Measurements from ENCODE around the gene LCE6A. TPM values are rescaled to one million over a fixed set of nuclear protein-coding genes. Genes with fewer than 3 reads are reported as not detected.

The LCE6A gene
- total RNA-seq, 2 donors from 2014 or later: not detected

GRCh38 chr1:152884966-152885624 lies 42.4 kb downstream of the LCE6A start:
- Histone ChIP-seq H3K9me3 (no peaks in the 10 kb centered on the region), H3K4me1 (replicated peaks) (no peaks in the 10 kb centered on the region), H3K27me3 (replicated peaks; ENCODE audit: insufficient read depth) (no peaks in the 10 kb centered on the region), H3K36me3 (no peaks in the 10 kb centered on the region), H3K27ac (no peak overlapping the region), H3K4me3 (no peak overlapping the region)
- intact Hi-C loops (cut with DNase I): no loop called here
- TF ChIP-seq CTCF (IDR thresholded peaks at IDR 0.05): no peak
- no peak for TF ChIP-seq POLR2A (IDR thresholded peaks at IDR 0.05)
- no peak for TF ChIP-seq POLR2AphosphoS5 (IDR thresholded peaks at IDR 0.05)
- 59% methylated on average over 4 of the region's 4 CpGs for WGBS
- no peak for DNase-seq (ENCODE audit: low spot score)

GRCh38 chr1:152886085-152886484 lies 43.4 kb downstream of the LCE6A start:
- no peak for DNase-seq (ENCODE audit: low spot score)
- Histone ChIP-seq H3K4me3 (no peak overlapping the region), H3K36me3 (no peaks in the 10 kb centered on the region), H3K4me1 (replicated peaks) (no peaks in the 10 kb centered on the region), H3K27me3 (replicated peaks; ENCODE audit: insufficient read depth) (no peaks in the 10 kb centered on the region), H3K27ac (no peak overlapping the region), H3K9me3 (no peaks in the 10 kb centered on the region)
- TF ChIP-seq CTCF (IDR thresholded peaks at IDR 0.05) (no peak), POLR2AphosphoS5 (IDR thresholded peaks at IDR 0.05) (no peak), POLR2A (IDR thresholded peaks at IDR 0.05) (no peak)
- intact Hi-C loops (cut with DNase I): no loop called here
- 24% methylated on average over 3 of the region's 3 CpGs for WGBS

- Histone ChIP-seq H3K9me3 (no peaks in the 10 kb centered on the region), H3K36me3 (no peaks in the 10 kb centered on the region), H3K27me3 (replicated peaks; ENCODE audit: insufficient read depth) (no peaks in the 10 kb centered on the region), H3K27ac (no peak overlapping the region), H3K4me3 (no peak overlapping the region), H3K4me1 (replicated peaks) (no peaks in the 10 kb centered on the region)
- no peak for DNase-seq (ENCODE audit: low spot score)
- TF ChIP-seq POLR2AphosphoS5 (IDR thresholded peaks at IDR 0.05) (no peak), POLR2A (IDR thresholded peaks at IDR 0.05) (no peak), CTCF (IDR thresholded peaks at IDR 0.05) (no peak)
- intact Hi-C loops (cut with DNase I): no loop called here
- WGBS: 63% methylated on average over 8 of the region's 8 CpGs
Observed at GRCh38 chr1:152886758-152887409, 44.2 kb downstream of the LCE6A start.

- no peaks in the 10 kb centered on the region for H3K27me3 ChIP-seq (replicated peaks; ENCODE audit: insufficient read depth)
- TF ChIP-seq POLR2AphosphoS5 (IDR thresholded peaks at IDR 0.05) (no peak), CTCF (IDR thresholded peaks at IDR 0.05) (no peak), POLR2A (IDR thresholded peaks at IDR 0.05) (no peak)
- no peak for DNase-seq (ENCODE audit: low spot score)
- WGBS: 60% methylated on average over 1 of the region's 1 CpG
- intact Hi-C loops (cut with DNase I): no loop called here
- H3K4me1 ChIP-seq (replicated peaks): no peaks in the 10 kb centered on the region
- H3K36me3 ChIP-seq: no peaks in the 10 kb centered on the region
- H3K9me3 ChIP-seq: no peaks in the 10 kb centered on the region
- no peak overlapping the region for H3K27ac ChIP-seq
- H3K4me3 ChIP-seq: no peak overlapping the region
Observed at GRCh38 chr1:152888126-152888525, 45.5 kb downstream of the LCE6A start.

Other genes with a start within 250 kb of the LCE6A start
- gene LCE3C, start 242.6 kb upstream of the LCE6A start, total RNA-seq: not detected
- not detected for gene LCE3B, start 229.0 kb upstream of the LCE6A start, total RNA-seq
- not detected for gene LCE3A, start 219.8 kb upstream of the LCE6A start, total RNA-seq
- gene LCE2D, start 179.5 kb upstream of the LCE6A start, total RNA-seq: not detected
- gene LCE2C, start 167.6 kb upstream of the LCE6A start, total RNA-seq: 1 to 10 TPM in 1 of 2 donors, not detected in 1; 1.8 TPM
- gene LCE2B, start 156.7 kb upstream of the LCE6A start, total RNA-seq: 1 to 10 TPM in 1 of 2 donors, not detected in 1; 3.2 TPM
- not detected for gene LCE2A, start 144.5 kb upstream of the LCE6A start, total RNA-seq
- gene LCE4A, start 134.7 kb upstream of the LCE6A start, total RNA-seq: not detected
- gene KPRP, start 84.8 kb upstream of the LCE6A start, total RNA-seq: under 1 TPM in 1 of 2 donors, not detected in 1; 0.57 TPM
- gene LCE1F, start 67.7 kb upstream of the LCE6A start, total RNA-seq: not detected
- not detected for gene LCE1E, start 56.6 kb upstream of the LCE6A start, total RNA-seq
- not detected for gene LCE1D, start 46.1 kb upstream of the LCE6A start, total RNA-seq
- 1 to 10 TPM in 1 of 2 donors, not detected in 1; 8.6 TPM for gene LCE1C, start 36.2 kb upstream of the LCE6A start, total RNA-seq
- under 1 TPM in 1 of 2 donors, not detected in 1; 0.51 TPM for gene LCE1B, start 30.9 kb upstream of the LCE6A start, total RNA-seq
- gene LCE1A, start 15.4 kb upstream of the LCE6A start, total RNA-seq: 1 to 10 TPM in 1 of 2 donors, not detected in 1; 3.4 TPM
- gene LCE7A, start 17.1 kb downstream of the LCE6A start, total RNA-seq: not detected
- gene SMCP, start 35.5 kb downstream of the LCE6A start, total RNA-seq: 10 to 100 TPM in 1 of 2 donors, not detected in 1; 36.5 TPM
- gene IVL, start 65.7 kb downstream of the LCE6A start, total RNA-seq: under 1 TPM; 0.46 to 0.57 TPM
- not detected for gene SPRR5, start 104.3 kb downstream of the LCE6A start, total RNA-seq
- not detected for gene SPRR4, start 127.8 kb downstream of the LCE6A start, total RNA-seq
- gene SPRR1A, start 141.2 kb downstream of the LCE6A start, total RNA-seq: not detected
- gene SPRR3, start 158.9 kb downstream of the LCE6A start, total RNA-seq: not detected
- not detected for gene SPRR1B, start 188.3 kb downstream of the LCE6A start, total RNA-seq
- gene SPRR2D, start 198.3 kb downstream of the LCE6A start, total RNA-seq: not detected
- not detected for gene SPRR2A, start 214.7 kb downstream of the LCE6A start, total RNA-seq
- not detected for gene SPRR2B, start 228.8 kb downstream of the LCE6A start, total RNA-seq

Measured in prostate gland (tissue), 2 donors.